Sigmoid colon (tissue), 4 donors: ENCODE results near the gene DCAF15.

Source experiments
- POLR2A ChIP-seq, 2 donors: fragments of 450-650 bp; IDR thresholded peaks; one replicate each; pipeline ENCODE4 v1.6.1; 2016; ENCODE audit warnings: antibody characterized with exemption in 2 of 2, mild to moderate bottlenecking in 2 of 2, moderate library complexity in 2 of 2
- POLR2AphosphoS5 ChIP-seq, 4 donors: sonication (generic); formaldehyde crosslinking; IDR thresholded peaks; one replicate each; pipeline ENCODE4 v1.6.1; 2017; ENCODE audit warnings: antibody characterized with exemption in 4 of 4
- TF ChIP-seq, protein P1 (sequence below), 4 experiments: fragments of 450-650 bp in 3 of 4; fragments of 200-600 bp in 1 of 4; IDR thresholded peaks; one replicate each; pipeline ENCODE4 v1.5.1; 2016 to 2019; ENCODE audit warnings: antibody characterized with exemption in 4 of 4, mild to moderate bottlenecking in 3 of 4, moderate library complexity in 2 of 4

- TF ChIP-seq, protein P1, sequence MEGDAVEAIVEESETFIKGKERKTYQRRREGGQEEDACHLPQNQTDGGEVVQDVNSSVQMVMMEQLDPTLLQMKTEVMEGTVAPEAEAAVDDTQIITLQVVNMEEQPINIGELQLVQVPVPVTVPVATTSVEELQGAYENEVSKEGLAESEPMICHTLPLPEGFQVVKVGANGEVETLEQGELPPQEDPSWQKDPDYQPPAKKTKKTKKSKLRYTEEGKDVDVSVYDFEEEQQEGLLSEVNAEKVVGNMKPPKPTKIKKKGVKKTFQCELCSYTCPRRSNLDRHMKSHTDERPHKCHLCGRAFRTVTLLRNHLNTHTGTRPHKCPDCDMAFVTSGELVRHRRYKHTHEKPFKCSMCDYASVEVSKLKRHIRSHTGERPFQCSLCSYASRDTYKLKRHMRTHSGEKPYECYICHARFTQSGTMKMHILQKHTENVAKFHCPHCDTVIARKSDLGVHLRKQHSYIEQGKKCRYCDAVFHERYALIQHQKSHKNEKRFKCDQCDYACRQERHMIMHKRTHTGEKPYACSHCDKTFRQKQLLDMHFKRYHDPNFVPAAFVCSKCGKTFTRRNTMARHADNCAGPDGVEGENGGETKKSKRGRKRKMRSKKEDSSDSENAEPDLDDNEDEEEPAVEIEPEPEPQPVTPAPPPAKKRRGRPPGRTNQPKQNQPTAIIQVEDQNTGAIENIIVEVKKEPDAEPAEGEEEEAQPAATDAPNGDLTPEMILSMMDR (IDR thresholded peaks at IDR 0.05) = no peak
- TF ChIP-seq POLR2A (IDR thresholded peaks at IDR 0.05) (no peak), POLR2AphosphoS5 (IDR thresholded peaks at IDR 0.05) (no peak)
Measured at GRCh38 chr19:13902993-13903555, 49.2 kb upstream of the DCAF15 start.
